ENCODE data around the gene PPWD1. TPM values are rescaled to one million over a fixed set of nuclear protein-coding genes. Genes with fewer than 3 reads are reported as not detected.

The PPWD1 gene
- total and polyA plus RNA-seq, 2 donors (not counting 3 experiments of a cell fraction or from before 2014, with no cell fraction given) = 4.9 to 40.9 TPM

GRCh38 chr5:65623482-65623881 is 60.4 kb downstream of the PPWD1 start:
- dilution Hi-C loops (cut with MboI; ENCODE audit: extremely low pct_ligation_motif_present, low sequenced_read_pairs) (no loop called here), intact Hi-C loops (cut with micrococcal nuclease) (loop anchor here (10.0 kb wide), 2 partner anchors 301 to 521 kb away; partner anchors contain the start of genes ERBIN and SREK1)
- Histone ChIP-seq H3K4me1 (ENCODE audit: control insufficient read depth, extremely low read depth, insufficient read depth, low read length) (peaks cover 19% of the 10 kb centered on the region), H3K9me3 (replicated peaks; ENCODE audit: control insufficient read depth, insufficient read depth, low read length) (no peaks in the 10 kb centered on the region), H3K36me3 (ENCODE audit: control insufficient read depth in 2 of 2, extremely low read depth in 1 of 2, insufficient read depth in 2 of 2, low read length in 2 of 2) (no peaks in the 10 kb centered on the region), H2AFZ (ENCODE audit: low read depth, low read length) (peak overlapping the region; percentile 88), H3K9me1 (replicated peaks; ENCODE audit: control insufficient read depth, extremely low read depth, insufficient read depth, low read length) (no peaks in the 10 kb centered on the region), H3K4me2 (ENCODE audit: insufficient read depth, low read length) (peak overlapping the region; percentile 100), H3K27ac (ENCODE audit: insufficient read depth, low read depth, low read length) (peak overlapping the region; percentile 21), H3K27me3 (ENCODE audit: control insufficient read depth in 2 of 2, insufficient read depth in 2 of 2, low read length in 2 of 2) (no peaks in the 10 kb centered on the region), H4K20me1 (replicated peaks; ENCODE audit: control insufficient read depth, extremely low read depth, insufficient read depth, low read length) (no peaks in the 10 kb centered on the region), H3K9ac (replicated peaks; ENCODE audit: extremely low read depth, insufficient read depth, low read length) (peak overlapping the region; percentile 85), H3K79me2 (ENCODE audit: control insufficient read depth, insufficient read depth, low read length) (peaks cover 57% of the 10 kb centered on the region), H3K4me3 (replicated peaks in 1 of 3; ENCODE audit: insufficient read depth in 1 of 3, low read depth in 1 of 3, low read length in 3 of 3) (peak overlapping the region; percentile 76 to 97 (median 92))
- DNase-seq (ENCODE audit: low read depth, low spot score) (no peak), FAIRE-seq (no peak)
- ChIA-PET CTCF (interaction anchor here (0.6 to 1.1 kb wide), 3 partner anchors 28 to 719 kb away, joined by 3 to 5 read pairs (median 5); no protein-coding TSS in a partner anchor), POLR2A (no interaction called here)
- TF ChIP-seq FOS (IDR thresholded peaks at IDR 0.05; ENCODE audit: borderline replicate concordance, insufficient read depth, low read length) (no peak), EZH2 (IDR thresholded peaks at IDR 0.05; ENCODE audit: borderline replicate concordance, low read depth, low read length, severe bottlenecking) (no peak), POLR2A (IDR thresholded peaks at IDR 0.05; ENCODE audit: low read depth, low read length) (no peak), POLR2AphosphoS5 (IDR thresholded peaks at IDR 0.05; ENCODE audit: insufficient read depth, low read depth, low read length) (no peak), JUN (IDR thresholded peaks at IDR 0.05; ENCODE audit: borderline replicate concordance, insufficient read depth, insufficient read length, low read depth) (no peak), CTCF (IDR thresholded peaks at IDR 0.05; ENCODE audit: extremely low read depth in 1 of 2, insufficient read depth in 1 of 2, low read depth in 1 of 2, low read length in 2 of 2) (no peak), GATA2 (IDR thresholded peaks at IDR 0.05; ENCODE audit: insufficient read depth, insufficient read length, low read depth, low read length) (no peak)
- no TSS peak for BruUV-seq (replicated peaks)
